Measurements from ENCODE around the gene TNIK.
A peak's percentile ranks its signal among the peaks of the same experiment; 100 is the strongest.

The TNIK gene

GRCh38 chr3:171363202-171363601 is 97.0 kb downstream of the TNIK start:
- Mint-ChIP-seq H3K9me3 (no peaks in the 10 kb centered on the region), H3K36me3 (ENCODE audit: insufficient read depth) (peaks cover 2% of the 10 kb centered on the region), H3K27me3 (no peaks in the 10 kb centered on the region), H3K4me3 (no peak overlapping the region), H3K27ac (peak overlapping the region in 1 of 2 donors; percentile 29), H3K4me1 (ENCODE audit: low read depth in 2 of 2) (peaks cover 43 to 54% of the 10 kb centered on the region in 2 donors)
- DNase-seq, result no peak
- no peak for ATAC-seq (replicated peaks)

- Mint-ChIP-seq H3K27me3 (no peaks in the 10 kb centered on the region), H3K9me3 (no peaks in the 10 kb centered on the region), H3K4me3 (no peak overlapping the region), H3K27ac (peak overlapping the region in 1 of 2 donors; percentile 29), H3K4me1 (ENCODE audit: low read depth in 2 of 2) (peaks cover 43 to 57% of the 10 kb centered on the region in 2 donors), H3K36me3 (ENCODE audit: insufficient read depth) (peaks cover 2% of the 10 kb centered on the region)
- DNase-seq, result no peak
- ATAC-seq (replicated peaks), result no peak
Measured at GRCh38 chr3:171362575-171362974, 97.6 kb downstream of the TNIK start.

DNA sequence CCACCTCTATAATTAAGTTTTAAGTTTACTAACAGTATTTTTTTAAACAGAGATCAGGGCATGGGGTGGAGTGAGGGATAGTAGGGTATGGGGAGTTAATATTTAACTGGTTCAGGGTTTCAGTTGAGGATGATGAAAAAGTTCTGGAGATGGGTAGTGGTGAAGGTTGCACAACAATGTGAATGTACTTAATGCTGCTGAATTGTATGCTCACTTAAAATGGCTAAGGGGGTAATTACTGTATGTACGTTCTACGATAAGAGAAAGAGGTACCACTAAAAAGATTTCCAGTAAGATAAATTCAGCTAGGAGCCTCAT is 101.4 kb downstream of the TNIK start:
- Mint-ChIP-seq H3K9me3 (no peaks in the 10 kb centered on the region), H3K4me1 (ENCODE audit: low read depth in 2 of 2) (peaks cover 48 to 62% of the 10 kb centered on the region in 2 donors), H3K36me3 (ENCODE audit: insufficient read depth) (no peaks in the 10 kb centered on the region), H3K27me3 (no peaks in the 10 kb centered on the region), H3K4me3 (no peak overlapping the region), H3K27ac (no peak overlapping the region)
- ATAC-seq (replicated peaks), result no peak
- no peak for DNase-seq

DNA sequence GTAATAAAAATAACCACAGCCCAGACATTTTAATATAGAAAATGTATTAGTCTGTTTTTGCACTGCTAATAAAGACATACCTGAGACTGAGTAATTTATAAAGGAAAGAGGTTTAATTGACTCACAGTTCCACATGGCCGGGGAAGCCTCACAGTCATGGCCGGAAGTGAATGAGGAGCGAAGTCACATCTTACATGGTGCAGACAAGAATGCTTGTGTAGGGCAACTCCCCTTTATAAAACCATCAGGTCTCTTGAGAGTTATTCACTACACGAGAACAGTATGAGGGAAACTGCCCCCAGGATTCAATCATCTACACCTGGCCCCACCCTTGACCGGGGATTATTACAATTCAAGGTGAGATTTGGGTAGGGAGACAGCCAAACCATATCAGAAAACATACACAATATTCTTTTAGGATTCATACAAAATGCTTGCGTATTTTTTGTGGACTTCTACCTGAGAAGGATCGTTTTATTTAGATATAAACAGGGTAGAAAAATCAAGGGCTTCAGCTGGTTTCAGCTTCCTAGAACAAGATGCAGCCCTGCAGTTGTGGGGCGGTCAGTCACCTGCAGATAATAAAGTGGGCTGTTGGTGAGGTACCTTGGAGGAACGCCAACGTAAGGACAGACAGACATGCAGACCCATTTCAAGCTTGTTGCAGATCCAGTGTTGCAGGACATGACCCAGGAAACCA is 101.9 kb downstream of the TNIK start:
- no peaks in the 10 kb centered on the region for H3K9me3 Mint-ChIP-seq
- peaks cover 47 to 59% of the 10 kb centered on the region in 2 donors for H3K4me1 Mint-ChIP-seq (ENCODE audit: low read depth in 2 of 2)
- no peak overlapping the region for H3K4me3 Mint-ChIP-seq
- ATAC-seq (replicated peaks) (no peak), DNase-seq (no peak)
- no peaks in the 10 kb centered on the region for H3K27me3 Mint-ChIP-seq
- no peak overlapping the region for H3K27ac Mint-ChIP-seq
- no peaks in the 10 kb centered on the region for H3K36me3 Mint-ChIP-seq (ENCODE audit: insufficient read depth)

- DNase-seq (no peak), ATAC-seq (replicated peaks) (no peak)
- Mint-ChIP-seq H3K27ac (no peak overlapping the region), H3K27me3 (no peaks in the 10 kb centered on the region), H3K9me3 (no peaks in the 10 kb centered on the region), H3K4me3 (no peak overlapping the region), H3K4me1 (ENCODE audit: low read depth in 2 of 2) (peaks cover 40 to 56% of the 10 kb centered on the region in 2 donors), H3K36me3 (ENCODE audit: insufficient read depth) (no peaks in the 10 kb centered on the region)
Measured at GRCh38 chr3:171357721-171358120, 102.5 kb downstream of the TNIK start.

GRCh38 chr3:171356251-171356650 is 104.0 kb downstream of the TNIK start:
- DNase-seq (no peak), ATAC-seq (replicated peaks) (no peak)
- Mint-ChIP-seq H3K27ac (no peak overlapping the region), H3K4me3 (no peak overlapping the region), H3K4me1 (ENCODE audit: low read depth in 2 of 2) (peaks cover 37 to 48% of the 10 kb centered on the region in 2 donors), H3K27me3 (no peaks in the 10 kb centered on the region), H3K9me3 (no peaks in the 10 kb centered on the region), H3K36me3 (ENCODE audit: insufficient read depth) (no peaks in the 10 kb centered on the region)

DNA sequence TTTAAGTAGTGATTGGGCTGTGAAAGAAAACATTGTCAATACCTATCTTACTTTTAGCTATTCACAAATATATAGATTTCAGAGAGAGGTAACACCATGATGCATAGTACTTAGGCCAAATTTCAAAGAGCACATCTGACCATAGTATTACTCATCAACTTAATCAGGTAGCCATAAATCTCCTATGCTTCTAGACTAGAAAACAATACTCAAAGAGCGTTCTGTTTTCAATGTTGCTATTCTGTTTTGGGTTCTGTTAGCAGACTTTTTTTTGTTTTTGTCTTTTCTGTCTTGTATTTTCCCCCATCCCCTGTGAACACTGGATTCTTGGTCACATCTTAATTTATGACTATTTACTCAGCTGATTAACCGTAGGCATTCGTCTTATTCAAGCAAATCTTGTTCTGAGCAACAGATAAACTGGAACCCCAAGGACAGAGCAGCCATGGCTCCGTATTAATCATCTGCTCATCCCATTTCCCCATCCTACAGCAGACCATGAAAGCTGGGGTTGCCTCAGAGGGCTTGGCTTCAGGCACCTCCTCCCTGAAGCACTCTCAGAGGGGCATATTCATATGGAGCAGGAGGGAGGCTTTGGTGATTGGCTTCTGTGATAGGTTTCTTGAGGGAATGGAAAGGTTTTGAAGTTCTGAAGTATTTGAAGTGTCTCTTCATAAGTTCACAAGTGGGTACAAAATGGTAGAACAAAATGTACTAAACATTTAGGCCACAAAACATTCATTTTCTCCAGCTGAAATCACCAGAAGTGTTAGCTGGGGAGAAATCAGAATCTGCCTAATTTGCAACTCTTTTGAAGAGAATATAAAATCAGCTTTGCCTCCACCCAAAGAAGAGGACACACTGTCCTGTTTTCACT is 105.3 kb downstream of the TNIK start:
- Mint-ChIP-seq H3K9me3 (no peaks in the 10 kb centered on the region), H3K36me3 (ENCODE audit: insufficient read depth) (no peaks in the 10 kb centered on the region), H3K4me3 (no peak overlapping the region), H3K27ac (peak overlapping the region in 1 of 2 donors; percentile 22), H3K27me3 (no peaks in the 10 kb centered on the region), H3K4me1 (ENCODE audit: low read depth in 2 of 2) (peaks cover 32 to 52% of the 10 kb centered on the region in 2 donors)
- no peak for ATAC-seq (replicated peaks)
- DNase-seq, result no peak

GRCh38 chr3:171354049-171354705 is 106.0 kb downstream of the TNIK start:
- Mint-ChIP-seq H3K27me3 (no peaks in the 10 kb centered on the region), H3K9me3 (no peaks in the 10 kb centered on the region), H3K27ac (peak overlapping the region in 1 of 2 donors; percentile 22), H3K36me3 (ENCODE audit: insufficient read depth) (no peaks in the 10 kb centered on the region), H3K4me3 (no peak overlapping the region), H3K4me1 (ENCODE audit: low read depth in 2 of 2) (peaks cover 28 to 56% of the 10 kb centered on the region in 2 donors)
- ATAC-seq (replicated peaks) (no peak), DNase-seq (no peak)

GRCh38 chr3:171353423-171353822 is 106.8 kb downstream of the TNIK start:
- H3K4me1 Mint-ChIP-seq (ENCODE audit: low read depth in 2 of 2), result peaks cover 23 to 50% of the 10 kb centered on the region in 2 donors
- no peaks in the 10 kb centered on the region for H3K36me3 Mint-ChIP-seq (ENCODE audit: insufficient read depth)
- no peak overlapping the region for H3K27ac Mint-ChIP-seq
- no peak for ATAC-seq (replicated peaks)
- H3K27me3 Mint-ChIP-seq, result no peaks in the 10 kb centered on the region
- no peak overlapping the region for H3K4me3 Mint-ChIP-seq
- no peak for DNase-seq
- H3K9me3 Mint-ChIP-seq, result no peaks in the 10 kb centered on the region

- no peaks in the 10 kb centered on the region for H3K9me3 Mint-ChIP-seq
Measured at GRCh38 chr3:171352387-171352935, 107.7 kb downstream of the TNIK start.

DNA sequence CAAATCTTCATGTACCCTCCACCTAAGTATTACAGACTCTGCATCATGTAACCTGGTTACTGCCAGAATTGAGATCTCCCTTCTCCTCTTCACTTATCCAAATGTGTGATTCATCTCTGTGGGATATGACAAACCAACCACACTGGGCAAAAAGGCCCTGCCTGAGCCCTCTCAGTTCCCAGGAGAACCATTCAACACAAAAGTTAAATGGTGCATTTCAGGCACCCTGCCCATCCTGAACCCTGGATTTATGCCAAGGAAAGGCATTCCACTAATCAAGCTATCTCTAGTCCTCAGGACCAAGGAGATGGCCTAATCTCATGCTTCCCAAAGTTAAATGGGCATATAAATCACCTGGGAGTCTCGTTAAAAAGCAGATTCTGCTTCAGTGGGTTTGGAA is 108.5 kb downstream of the TNIK start:
- Mint-ChIP-seq H3K4me1 (ENCODE audit: low read depth in 2 of 2) (peaks cover 23 to 55% of the 10 kb centered on the region in 2 donors), H3K27ac (no peak overlapping the region), H3K9me3 (no peaks in the 10 kb centered on the region), H3K36me3 (ENCODE audit: insufficient read depth) (no peaks in the 10 kb centered on the region), H3K27me3 (no peaks in the 10 kb centered on the region), H3K4me3 (no peak overlapping the region)
- DNase-seq, result no peak
- ATAC-seq (replicated peaks), result no peak

More at GRCh38 chr3:171352387-171352935, 107.7 kb downstream of the TNIK start:
- Mint-ChIP-seq H3K4me3 (no peak overlapping the region), H3K36me3 (ENCODE audit: insufficient read depth) (no peaks in the 10 kb centered on the region), H3K27ac (no peak overlapping the region), H3K4me1 (ENCODE audit: low read depth in 2 of 2) (peaks cover 18 to 51% of the 10 kb centered on the region in 2 donors), H3K27me3 (no peaks in the 10 kb centered on the region)
- DNase-seq (no peak), ATAC-seq (replicated peaks) (no peak)

DNA sequence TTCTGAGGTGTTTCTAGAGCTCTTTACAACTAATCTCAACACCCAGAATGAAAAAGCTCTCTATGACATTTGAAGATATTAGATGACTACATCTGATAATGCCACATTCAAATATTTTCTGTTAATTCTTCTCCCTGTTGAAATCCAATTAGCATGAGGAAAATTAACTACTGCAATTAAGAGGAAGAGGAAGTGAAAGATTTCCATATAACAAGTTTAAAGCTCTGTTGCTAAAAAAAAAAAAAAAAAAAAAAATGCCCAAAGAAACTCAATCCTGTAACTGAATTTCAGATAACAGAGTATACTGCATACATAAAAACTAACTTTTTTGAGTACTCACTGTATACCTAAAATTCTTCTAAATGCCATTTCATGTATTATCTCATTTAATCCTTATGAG is 109.8 kb downstream of the TNIK start:
- Mint-ChIP-seq H3K27me3 (no peaks in the 10 kb centered on the region), H3K4me3 (no peak overlapping the region), H3K4me1 (ENCODE audit: low read depth in 2 of 2) (peaks cover 28 to 60% of the 10 kb centered on the region in 2 donors), H3K27ac (no peak overlapping the region), H3K36me3 (ENCODE audit: insufficient read depth) (no peaks in the 10 kb centered on the region), H3K9me3 (no peaks in the 10 kb centered on the region)
- ATAC-seq (replicated peaks) (no peak), DNase-seq (no peak)

- no peaks in the 10 kb centered on the region for H3K36me3 Mint-ChIP-seq (ENCODE audit: insufficient read depth)
Measured at GRCh38 chr3:171349392-171349791, 110.8 kb downstream of the TNIK start.

More at GRCh38 chr3:171349392-171349791, 110.8 kb downstream of the TNIK start:
- no peak overlapping the region for H3K4me3 Mint-ChIP-seq
- no peaks in the 10 kb centered on the region for H3K27me3 Mint-ChIP-seq
- H3K27ac Mint-ChIP-seq, result peak overlapping the region in 1 of 2 donors; percentile 11
- no peaks in the 10 kb centered on the region for H3K9me3 Mint-ChIP-seq
- DNase-seq (no peak), ATAC-seq (replicated peaks) (no peak)
- H3K4me1 Mint-ChIP-seq (ENCODE audit: low read depth in 2 of 2), result peaks cover 24 to 64% of the 10 kb centered on the region in 2 donors

Data from effector memory CD8-positive, alpha-beta T cell (primary cell).